Tibial artery (tissue), 4 donors: ENCODE results near the gene RHNO1.

Experiments
- DNase-seq, 2 donors: peaks; one replicate each; pipeline ENCODE4 v3.0.0-alpha.2; 2019
- H3K27ac ChIP-seq, 2 donors: fragments of 200-600 bp; sonication (generic) in 1 of 2; 1 replicate in 1 of 2; 2 replicates in 1 of 2; pipeline ENCODE4 v1.5.1; 2018 to 2019; ENCODE audit warnings: mild to moderate bottlenecking in 1 of 2
- H3K27me3 ChIP-seq, 2 donors: fragments of 200-600 bp; sonication (generic) in 1 of 2; one replicate each; pipeline versions ENCODE4 v1.5.1 to v1.6.0; 2016 to 2019
- H3K36me3 ChIP-seq, 3 donors: fragments of 200-600 bp; sonication (generic) in 2 of 3; one replicate each; pipeline ENCODE4 v1.5.1; 2016 to 2019; ENCODE audit warnings: mild to moderate bottlenecking in 2 of 3
- H3K4me1 ChIP-seq, 4 donors: fragments of 200-600 bp; sonication (generic) in 2 of 4; 1 replicate in 3 of 4; 2 replicates in 1 of 4; pipeline ENCODE4 v1.5.1; 2016 to 2019
- H3K4me3 ChIP-seq, 2 donors: fragments of 200-600 bp; sonication (generic) in 1 of 2; 1 replicate in 1 of 2; 2 replicates in 1 of 2; pipeline ENCODE4 v1.5.1; 2018 to 2019; ENCODE audit warnings: mild to moderate bottlenecking in 2 of 2
- H3K9me3 ChIP-seq, 3 donors: fragments of 200-600 bp; sonication (generic) in 1 of 3; one replicate each; pipeline ENCODE4 v1.5.1; 2016 to 2019
- CTCF ChIP-seq, 2 experiments: fragments of 200-600 bp in 1 of 2; fragments of 450-650 bp in 1 of 2; IDR thresholded peaks; one replicate each; pipeline ENCODE4 v1.5.1; 2017 to 2019; ENCODE audit warnings: antibody characterized with exemption in 2 of 2, mild to moderate bottlenecking in 1 of 2, moderate library complexity in 1 of 2
- intact Hi-C: fragments of 100-400 bp; cut with DNase I; formaldehyde crosslinking; loops from one replicate; pipeline ENCODE4 v1.15.0; 2023; ENCODE audit warnings: low total_unique reads

Gene RHNO1

DNA sequence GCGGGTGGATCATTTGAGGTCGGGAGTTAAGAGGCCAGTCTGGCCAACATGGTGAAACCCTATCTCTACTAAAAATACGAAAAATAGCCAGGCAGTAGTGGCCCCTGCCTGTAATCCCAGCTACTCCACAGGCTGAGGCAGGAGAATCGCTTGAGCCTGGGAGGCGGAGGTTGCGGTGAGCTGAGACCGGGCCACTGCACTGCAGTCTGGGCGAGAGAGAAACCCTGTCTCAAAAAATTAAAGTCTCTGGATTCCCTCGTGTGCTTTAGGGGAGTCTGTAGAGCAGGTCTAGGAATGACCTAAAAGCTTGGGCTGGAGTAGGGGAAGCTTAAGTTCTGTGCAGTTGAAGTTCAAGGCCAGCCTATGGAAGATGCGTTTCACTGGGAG is 13.0 kb downstream of the RHNO1 start:
- peaks cover 0 to 39% (median 20%) of the 10 kb centered on the region in 4 donors for H3K4me1 ChIP-seq
- no peaks in the 10 kb centered on the region for H3K9me3 ChIP-seq
- H3K27ac ChIP-seq: peak overlapping the region; percentile 98 to 99
- peak in 1 of 2 donors; percentile 51 for DNase-seq
- TF ChIP-seq CTCF (IDR thresholded peaks at IDR 0.05): no peak
- intact Hi-C loops: loop anchor here (2.0 to 5.0 kb wide), 2 partner anchors 13 to 43 kb away; partner anchors contain the start of genes FOXM1 and RHNO1
- H3K36me3 ChIP-seq: peaks cover 0 to 6% (median 0%) of the 10 kb centered on the region in 3 donors
- no peaks in the 10 kb centered on the region for H3K27me3 ChIP-seq
- peak overlapping the region; percentile 91 to 93 for H3K4me3 ChIP-seq

- intact Hi-C loops: loop anchor here (2.0 to 5.0 kb wide), 2 partner anchors 14 to 43 kb away; partner anchors contain the start of genes FOXM1 and RHNO1
Measured at GRCh38 chr12:2890388-2891239, 13.6 kb downstream of the RHNO1 start, which contains the start of gene TULP3. Gene TULP3 (plus strand): TSS chr12:2890891. CDS start chr12:2890948, 57 bp downstream.

DNA sequence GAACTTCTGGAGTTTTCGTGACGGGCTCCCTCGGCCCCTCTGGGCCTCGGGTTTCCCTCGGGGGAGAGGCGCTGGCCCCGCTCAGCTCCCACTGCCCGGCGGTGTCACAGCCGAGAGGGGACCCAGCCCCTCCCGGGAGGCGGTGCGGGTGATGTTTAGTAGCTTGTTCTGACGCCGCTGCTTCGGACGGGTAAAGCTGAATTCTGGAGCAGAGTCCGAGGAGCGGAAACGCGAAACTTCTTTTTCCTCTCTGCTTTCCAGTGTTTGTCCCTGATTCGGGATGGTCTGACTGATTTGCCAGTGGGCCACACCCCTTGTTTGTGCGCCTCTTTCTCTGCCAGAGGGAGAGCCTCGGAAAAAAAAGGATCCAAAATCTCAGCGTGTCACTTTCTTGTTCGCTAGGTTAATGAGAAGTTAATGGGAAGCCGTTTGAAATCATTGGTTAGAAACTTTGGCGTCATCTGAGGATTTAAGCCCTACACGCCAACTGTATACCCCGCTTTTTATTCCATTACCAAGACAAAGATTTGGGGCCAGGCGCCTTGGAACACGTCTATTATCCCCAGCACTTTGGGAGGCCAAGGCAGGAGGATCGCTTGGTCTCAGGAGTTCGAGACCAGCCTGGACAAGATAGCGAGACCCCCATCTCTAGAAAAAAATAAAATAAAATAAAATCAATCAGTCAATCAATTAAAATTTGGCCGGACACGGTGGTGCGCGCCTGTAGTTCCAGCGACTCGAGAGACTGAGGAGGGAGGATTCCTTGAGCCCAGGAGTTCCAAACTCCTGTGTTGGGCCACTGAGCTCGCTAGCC is 14.4 kb downstream of the RHNO1 start:
- Histone ChIP-seq H3K4me3 (peak overlapping the region; percentile 91 to 93), H3K4me1 (peaks cover 0 to 53% (median 25%) of the 10 kb centered on the region in 4 donors), H3K27ac (peak overlapping the region; percentile 98 to 99), H3K9me3 (no peaks in the 10 kb centered on the region), H3K36me3 (no peaks in the 10 kb centered on the region), H3K27me3 (no peaks in the 10 kb centered on the region)
- TF ChIP-seq CTCF (IDR thresholded peaks at IDR 0.05): no peak
- intact Hi-C loops: loop anchor here (2.0 to 5.0 kb wide), 2 partner anchors 15 to 44 kb away; partner anchors contain the start of genes FOXM1 and RHNO1
- DNase-seq: peak; percentile 64 to 82

More at GRCh38 chr12:2890388-2891239, 13.6 kb downstream of the RHNO1 start, which contains the start of gene TULP3:
- Histone ChIP-seq H3K9me3 (no peaks in the 10 kb centered on the region), H3K27me3 (no peaks in the 10 kb centered on the region), H3K36me3 (peaks cover 0 to 6% (median 0%) of the 10 kb centered on the region in 3 donors), H3K4me3 (peak within 1 kb of the TSS; percentile 91 to 93), H3K27ac (peak within 1 kb of the TSS; percentile 98 to 99), H3K4me1 (peaks cover 0 to 45% (median 23%) of the 10 kb centered on the region in 4 donors)
- peak; percentile 99 for DNase-seq
- TF ChIP-seq CTCF (IDR thresholded peaks at IDR 0.05): peak in 1 of 2 experiments; percentile 13

GRCh38 chr12:2892246-2892645 is 15.2 kb downstream of the RHNO1 start:
- DNase-seq: peak in 1 of 2 donors; percentile 16
- H3K4me3 ChIP-seq: peak overlapping the region; percentile 91 to 93
- no peaks in the 10 kb centered on the region for H3K27me3 ChIP-seq
- H3K9me3 ChIP-seq: no peaks in the 10 kb centered on the region
- no peaks in the 10 kb centered on the region for H3K36me3 ChIP-seq
- peaks cover 0 to 54% (median 25%) of the 10 kb centered on the region in 4 donors for H3K4me1 ChIP-seq
- intact Hi-C loops: loop anchor here (5.0 kb wide), 1 partner anchor 45 kb away; no protein-coding TSS in a partner anchor
- H3K27ac ChIP-seq: peak overlapping the region; percentile 11 to 98
- TF ChIP-seq CTCF (IDR thresholded peaks at IDR 0.05): no peak

- H3K27me3 ChIP-seq: no peaks in the 10 kb centered on the region
- H3K9me3 ChIP-seq: no peaks in the 10 kb centered on the region
- intact Hi-C loops: loop anchor here (5.0 kb wide), 1 partner anchor 46 kb away; no protein-coding TSS in a partner anchor
- TF ChIP-seq CTCF (IDR thresholded peaks at IDR 0.05): no peak
- peak; percentile 58 to 68 for DNase-seq
- H3K4me1 ChIP-seq: peaks cover 0 to 54% (median 25%) of the 10 kb centered on the region in 4 donors
- peak overlapping the region in 1 of 2 donors; percentile 93 for H3K4me3 ChIP-seq
- H3K36me3 ChIP-seq: no peaks in the 10 kb centered on the region
- peak overlapping the region; percentile 2 to 11 for H3K27ac ChIP-seq
Measured at GRCh38 chr12:2893007-2893406, 16.0 kb downstream of the RHNO1 start.
